A549 (cell line): ENCODE results near the gene MADD.

Experiments used
- BHLHE40 ChIP-seq: IDR thresholded peaks from 2 replicates; pipeline ENCODE4 v1.6.1; 2012; ENCODE audit warnings: low read depth, low read length, inconsistent platforms
- CTCF ChIP-seq: fragments of >200 bp; sonication (Bioruptor Twin); formaldehyde crosslinking; IDR thresholded peaks from 3 replicates; pipeline ENCODE4 v1.5.1; 2016
- FOSL2 ChIP-seq, 2 experiments: fragments of 450-650 bp in 1 of 2; fragments of >200 bp in 1 of 2; sonication (Bioruptor Twin) in 1 of 2; formaldehyde crosslinking; IDR thresholded peaks; 2 replicates each; pipeline versions ENCODE4 v1.5.0 to v1.6.1; 2016 to 2020; ENCODE audit warnings: mild to moderate bottlenecking in 1 of 2, moderate library complexity in 1 of 2
- POLR2A ChIP-seq: IDR thresholded peaks from 2 replicates; pipeline ENCODE4 v1.6.1; 2012; ENCODE audit warnings: mild to moderate bottlenecking, low read length
- RFX5 ChIP-seq: fragments of 450-650 bp; IDR thresholded peaks from 2 replicates; pipeline ENCODE4 v1.7.1; 2014; ENCODE audit warnings: antibody characterized with exemption, mild to moderate bottlenecking, moderate library complexity
- SMC3 ChIP-seq: fragments of >200 bp; sonication (Bioruptor Twin); formaldehyde crosslinking; IDR thresholded peaks from 3 replicates; pipeline ENCODE4 v1.6.1; 2018; ENCODE audit warnings: inconsistent platforms
- TF ChIP-seq, protein P1 (sequence below): fragments of 200-600 bp; sonication (generic); IDR thresholded peaks from 2 replicates; pipeline ENCODE4 v1.6.1; 2016; ENCODE audit warnings: antibody characterized with exemption, mild to moderate bottlenecking, moderate library complexity
- TF ChIP-seq, protein P2 (sequence below): fragments of 250-450 bp; sonication (Bioruptor Pico); IDR thresholded peaks from 2 replicates; pipeline ENCODE4 v1.5.0; 2020; ENCODE audit warnings: low read depth, mild to moderate bottlenecking, moderate library complexity

DNA sequence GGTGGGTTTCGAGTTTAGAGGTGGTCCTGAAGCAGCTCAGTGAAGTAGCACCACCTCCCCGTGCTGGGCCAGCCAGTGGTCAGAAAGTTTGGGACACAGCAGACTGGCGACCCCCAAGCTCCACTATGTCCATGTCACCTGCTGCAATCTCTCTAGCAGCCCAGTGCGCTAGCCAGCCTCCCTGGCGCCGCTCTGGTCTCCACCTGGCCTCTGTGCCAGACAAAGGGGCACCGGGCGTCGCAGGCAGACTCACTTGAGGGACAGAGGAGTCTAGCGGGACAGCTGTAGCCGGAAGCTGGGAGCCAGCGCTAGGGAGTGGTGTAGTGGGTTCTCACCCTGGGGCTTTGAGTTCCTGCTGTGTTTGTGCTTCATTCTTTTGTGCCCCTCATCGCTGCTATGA, 57.1 kb downstream of the MADD start:
- TF ChIP-seq CTCF (no peak), POLR2A (no peak), RFX5 (no peak), FOSL2 (IDR thresholded peaks at IDR 0.05) (no peak), FOSL2 (CRISPR knock-in tag; IDR thresholded peaks at IDR 0.05) (no peak), BHLHE40 (no peak), SMC3 (no peak)
- TF ChIP-seq, protein P1, sequence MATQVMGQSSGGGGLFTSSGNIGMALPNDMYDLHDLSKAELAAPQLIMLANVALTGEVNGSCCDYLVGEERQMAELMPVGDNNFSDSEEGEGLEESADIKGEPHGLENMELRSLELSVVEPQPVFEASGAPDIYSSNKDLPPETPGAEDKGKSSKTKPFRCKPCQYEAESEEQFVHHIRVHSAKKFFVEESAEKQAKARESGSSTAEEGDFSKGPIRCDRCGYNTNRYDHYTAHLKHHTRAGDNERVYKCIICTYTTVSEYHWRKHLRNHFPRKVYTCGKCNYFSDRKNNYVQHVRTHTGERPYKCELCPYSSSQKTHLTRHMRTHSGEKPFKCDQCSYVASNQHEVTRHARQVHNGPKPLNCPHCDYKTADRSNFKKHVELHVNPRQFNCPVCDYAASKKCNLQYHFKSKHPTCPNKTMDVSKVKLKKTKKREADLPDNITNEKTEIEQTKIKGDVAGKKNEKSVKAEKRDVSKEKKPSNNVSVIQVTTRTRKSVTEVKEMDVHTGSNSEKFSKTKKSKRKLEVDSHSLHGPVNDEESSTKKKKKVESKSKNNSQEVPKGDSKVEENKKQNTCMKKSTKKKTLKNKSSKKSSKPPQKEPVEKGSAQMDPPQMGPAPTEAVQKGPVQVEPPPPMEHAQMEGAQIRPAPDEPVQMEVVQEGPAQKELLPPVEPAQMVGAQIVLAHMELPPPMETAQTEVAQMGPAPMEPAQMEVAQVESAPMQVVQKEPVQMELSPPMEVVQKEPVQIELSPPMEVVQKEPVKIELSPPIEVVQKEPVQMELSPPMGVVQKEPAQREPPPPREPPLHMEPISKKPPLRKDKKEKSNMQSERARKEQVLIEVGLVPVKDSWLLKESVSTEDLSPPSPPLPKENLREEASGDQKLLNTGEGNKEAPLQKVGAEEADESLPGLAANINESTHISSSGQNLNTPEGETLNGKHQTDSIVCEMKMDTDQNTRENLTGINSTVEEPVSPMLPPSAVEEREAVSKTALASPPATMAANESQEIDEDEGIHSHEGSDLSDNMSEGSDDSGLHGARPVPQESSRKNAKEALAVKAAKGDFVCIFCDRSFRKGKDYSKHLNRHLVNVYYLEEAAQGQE = no peak
- TF ChIP-seq, protein P2, sequence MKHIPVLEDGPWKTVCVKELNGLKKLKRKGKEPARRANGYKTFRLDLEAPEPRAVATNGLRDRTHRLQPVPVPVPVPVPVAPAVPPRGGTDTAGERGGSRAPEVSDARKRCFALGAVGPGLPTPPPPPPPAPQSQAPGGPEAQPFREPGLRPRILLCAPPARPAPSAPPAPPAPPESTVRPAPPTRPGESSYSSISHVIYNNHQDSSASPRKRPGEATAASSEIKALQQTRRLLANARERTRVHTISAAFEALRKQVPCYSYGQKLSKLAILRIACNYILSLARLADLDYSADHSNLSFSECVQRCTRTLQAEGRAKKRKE (CRISPR knock-in tag) = no peak
